Lower lobe of right lung (tissue), 2 donors: ENCODE results near the gene ZNF695. TPM values are rescaled to one million over a fixed set of nuclear protein-coding genes. Genes with fewer than 3 reads are reported as not detected.

Source experiments
- ATAC-seq, 2 donors: fragments of 200-7000 bp; cut with Tn5 transposase; one replicate each; pipeline ENCODE4 v1.9.1; 2020 to 2022; ENCODE audit warnings: mild to moderate bottlenecking in 2 of 2, moderate library complexity in 2 of 2
- DNase-seq: peaks from one replicate; pipeline ENCODE4 v3.0.0-alpha.2; 2020
- H3K27ac ChIP-seq: fragments of 200-600 bp; one replicate; pipeline ENCODE4 v1.8.0; 2022
- H3K27me3 ChIP-seq: fragments of 200-600 bp; one replicate; pipeline ENCODE4 v1.8.0; 2022; ENCODE audit warnings: low read depth
- H3K36me3 ChIP-seq: fragments of 200-600 bp; one replicate; pipeline ENCODE4 v1.8.0; 2022; ENCODE audit warnings: mild to moderate bottlenecking
- H3K4me1 ChIP-seq: fragments of 200-600 bp; one replicate; pipeline ENCODE4 v1.8.0; 2022
- H3K4me3 ChIP-seq: fragments of 200-600 bp; one replicate; pipeline ENCODE4 v1.8.0; 2022; ENCODE audit warnings: mild to moderate bottlenecking
- H3K9me3 ChIP-seq: fragments of 200-600 bp; one replicate; pipeline ENCODE4 v1.8.0; 2022
- CTCF ChIP-seq: fragments of 200-600 bp; IDR thresholded peaks from one replicate; pipeline ENCODE4 v1.8.0; 2022; ENCODE audit warnings: antibody characterized with exemption, mild to moderate bottlenecking
- intact Hi-C: fragments of 100-400 bp; cut with DNase I; formaldehyde crosslinking; loops from one replicate; pipeline ENCODE4 v1.11.0; 2022
- total RNA-seq: library from RNA; stranded (reverse); fragmentation: NEBNext Ultra II Directional; extraction: Animal tissue kit (Norgen Biotek cat#: 25700); gene quantifications from one replicate; pipeline ENCODE4 v1.2.1, GENCODE V29; 2021
- donor health status: DM: no; HTN: yes; CAD: no; lungs with severe emphysema.

Gene ZNF695
- total RNA-seq, 1 donor from 2014 or later, result not detected

GRCh38 chr1:246971969-246972368 is 35.9 kb downstream of the ZNF695 start:
- Histone ChIP-seq H3K4me1 (no peaks in the 10 kb centered on the region), H3K27me3 (no peaks in the 10 kb centered on the region), H3K27ac (no peak overlapping the region), H3K4me3 (no peak overlapping the region), H3K9me3 (peaks cover 7% of the 10 kb centered on the region), H3K36me3 (no peaks in the 10 kb centered on the region)
- intact Hi-C loops, result no loop called here
- ATAC-seq, result no peak
- TF ChIP-seq CTCF, result no peak
- DNase-seq, result no peak

GRCh38 chr1:246971090-246971721 is 36.7 kb downstream of the ZNF695 start:
- DNase-seq, result peak; percentile 57
- H3K4me3 ChIP-seq, result no peak overlapping the region
- H3K9me3 ChIP-seq, result peaks cover 11% of the 10 kb centered on the region
- peak; percentile 72 for TF ChIP-seq CTCF
- no peaks in the 10 kb centered on the region for H3K36me3 ChIP-seq
- H3K4me1 ChIP-seq, result no peaks in the 10 kb centered on the region
- intact Hi-C loops, result no loop called here
- ATAC-seq, result no peak
- no peaks in the 10 kb centered on the region for H3K27me3 ChIP-seq
- no peak overlapping the region for H3K27ac ChIP-seq

GRCh38 chr1:246969621-246970020 is 38.2 kb downstream of the ZNF695 start:
- peaks cover 11% of the 10 kb centered on the region for H3K9me3 ChIP-seq
- ATAC-seq (no peak), DNase-seq (no peak)
- no peak for TF ChIP-seq CTCF
- H3K36me3 ChIP-seq, result no peaks in the 10 kb centered on the region
- H3K27ac ChIP-seq, result no peak overlapping the region
- H3K4me3 ChIP-seq, result no peak overlapping the region
- H3K27me3 ChIP-seq, result no peaks in the 10 kb centered on the region
- no peaks in the 10 kb centered on the region for H3K4me1 ChIP-seq
- intact Hi-C loops, result no loop called here

GRCh38 chr1:246966502-246966901 is 41.4 kb downstream of the ZNF695 start:
- Histone ChIP-seq H3K4me3 (no peak overlapping the region), H3K4me1 (peaks cover 3% of the 10 kb centered on the region), H3K36me3 (no peaks in the 10 kb centered on the region), H3K27ac (no peak overlapping the region), H3K27me3 (no peaks in the 10 kb centered on the region), H3K9me3 (peaks cover 11% of the 10 kb centered on the region)
- DNase-seq (no peak), ATAC-seq (no peak)
- no peak for TF ChIP-seq CTCF
- intact Hi-C loops, result no loop called here

- no peak for DNase-seq
- intact Hi-C loops, result no loop called here
- no peak for TF ChIP-seq CTCF
These were observed 47.7 kb downstream of the ZNF695 start for GRCh38 chr1:246959944-246960693.

More at GRCh38 chr1:246959944-246960693, 47.7 kb downstream of the ZNF695 start:
- ATAC-seq, result peak; percentile 59 to 68
- Histone ChIP-seq H3K4me1 (peaks cover 4% of the 10 kb centered on the region), H3K27ac (peak overlapping the region; percentile 43), H3K36me3 (no peaks in the 10 kb centered on the region), H3K4me3 (no peak overlapping the region), H3K9me3 (no peaks in the 10 kb centered on the region), H3K27me3 (no peaks in the 10 kb centered on the region)
